Measurements from ENCODE around the gene NEIL3.

The NEIL3 gene

DNA sequence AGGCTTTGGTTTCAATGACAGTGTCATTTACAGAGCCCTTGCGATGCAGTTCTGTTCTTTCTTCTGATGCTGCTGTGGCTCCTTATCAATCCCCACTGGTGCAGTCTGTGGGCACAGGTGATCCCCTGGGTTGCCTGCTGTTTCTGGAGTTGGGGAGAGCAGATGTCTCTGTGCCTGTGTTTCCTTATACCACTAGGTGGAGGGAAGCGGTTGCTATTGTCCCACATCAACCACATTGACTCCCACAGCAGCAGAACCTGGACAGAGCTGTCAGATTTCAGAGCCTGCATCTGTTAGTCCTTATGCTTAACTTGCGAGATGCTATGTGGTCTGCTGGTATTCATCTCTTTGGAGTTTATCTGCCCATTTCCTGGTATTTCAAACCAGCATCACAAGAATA, 57.7 kb downstream of the NEIL3 start:
- DNase-seq (no peak), ATAC-seq (peak; percentile 59)

GRCh38 chr4:177369372-177369771, 59.7 kb downstream of the NEIL3 start:
- ATAC-seq = no peak

GRCh38 chr4:177371461-177371860, 61.8 kb downstream of the NEIL3 start:
- DNase-seq = no peak
- ATAC-seq = no peak

More at GRCh38 chr4:177369372-177369771, 59.7 kb downstream of the NEIL3 start:
- DNase-seq = no peak

- no peak for DNase-seq
- ATAC-seq = no peak
Measured at GRCh38 chr4:177374966-177375365, 65.3 kb downstream of the NEIL3 start.

- no peak for ATAC-seq
- no peak for DNase-seq
Measured at GRCh38 chr4:177375372-177375771, 65.7 kb downstream of the NEIL3 start.

GRCh38 chr4:177376024-177376423, 66.3 kb downstream of the NEIL3 start:
- ATAC-seq (no peak), DNase-seq (no peak)

GRCh38 chr4:177380730-177381287, 71.1 kb downstream of the NEIL3 start:
- no peak for ATAC-seq
- DNase-seq = no peak

- ATAC-seq = peak; percentile 19
- DNase-seq = no peak
Measured at GRCh38 chr4:177381762-177382310, 72.2 kb downstream of the NEIL3 start.

DNA sequence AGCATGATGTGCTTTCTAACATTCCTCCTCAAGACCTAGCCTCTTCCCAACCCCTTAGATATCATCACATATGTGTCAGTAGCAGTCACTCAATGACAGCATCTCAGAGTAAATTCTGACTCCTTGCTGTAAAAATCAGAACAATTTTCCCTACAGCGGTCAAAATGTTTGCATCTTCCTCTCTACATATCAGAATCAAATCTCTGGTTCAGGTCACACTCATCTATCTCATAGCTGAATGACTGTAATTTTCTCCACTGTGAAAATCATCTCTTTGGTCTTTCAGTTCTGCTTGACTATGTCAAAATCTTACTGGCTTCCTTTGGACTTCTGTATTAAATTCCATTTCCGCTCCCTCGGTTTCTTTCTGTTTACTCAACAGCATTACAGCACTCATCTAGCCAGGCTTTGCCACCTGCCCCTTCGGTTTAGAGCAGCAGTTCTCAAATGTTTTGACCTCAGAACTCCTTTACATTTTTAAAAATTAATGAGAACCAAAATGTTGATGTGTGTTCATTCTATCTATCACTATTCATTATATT, 75.3 kb downstream of the NEIL3 start:
- DNase-seq = no peak
- ATAC-seq = no peak

DNA sequence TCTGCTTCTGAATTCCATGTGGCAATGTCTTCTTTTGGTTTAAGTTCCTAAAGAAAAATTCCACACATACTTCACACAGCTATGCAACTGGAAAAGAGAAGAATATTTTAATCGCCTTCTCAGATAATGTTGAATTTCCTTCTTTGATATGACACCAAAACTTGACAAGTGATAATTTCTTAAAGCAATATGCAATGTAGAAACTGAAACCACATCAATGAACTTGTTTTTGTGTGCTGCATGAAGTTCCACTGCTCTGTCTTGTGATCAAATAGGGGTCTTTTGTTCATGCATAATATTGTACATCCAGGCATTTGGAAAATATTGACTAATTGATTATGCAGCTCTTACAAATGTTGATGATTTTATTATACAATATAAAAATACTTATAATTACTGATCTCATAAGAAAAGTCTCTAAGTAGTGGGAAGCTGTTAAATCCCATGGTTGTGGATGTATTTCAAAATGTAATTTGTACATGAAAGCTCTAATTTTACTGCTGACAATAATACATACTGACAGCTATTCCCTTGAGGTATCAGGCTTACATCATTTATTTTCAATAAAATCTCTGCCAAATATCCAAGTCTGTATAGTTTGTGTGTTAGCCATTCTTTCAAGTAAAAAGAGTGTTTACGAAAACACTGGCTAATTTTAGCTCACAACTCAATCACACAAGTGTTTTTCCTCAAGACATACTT, 76.1 kb downstream of the NEIL3 start:
- DNase-seq (no peak), ATAC-seq (no peak)

DNA sequence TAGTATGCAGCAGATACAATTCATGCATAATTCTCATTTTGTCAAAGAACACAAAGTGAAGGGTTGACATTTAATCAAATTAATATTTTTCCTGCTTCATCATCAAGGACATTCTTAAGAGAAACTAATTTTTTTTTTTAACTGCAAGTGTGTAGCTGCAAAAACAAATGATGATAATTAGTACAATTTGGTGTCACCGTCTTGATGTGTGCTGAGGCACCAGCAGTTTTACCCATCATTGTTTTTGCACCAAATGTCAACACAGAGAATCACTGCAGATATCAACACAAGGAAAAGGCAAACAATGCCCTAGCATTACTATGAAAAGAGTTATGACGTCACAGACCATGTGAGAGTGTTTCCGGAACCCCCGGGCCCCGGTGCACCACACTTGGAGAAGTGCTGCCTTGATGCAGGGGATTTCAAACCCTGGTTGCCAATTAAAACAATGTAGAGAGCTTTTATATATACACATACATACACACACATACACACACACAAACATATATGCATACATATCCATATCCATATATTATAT, 76.7 kb downstream of the NEIL3 start:
- ATAC-seq (no peak), DNase-seq (no peak)

GRCh38 chr4:177391287-177391686, 81.6 kb downstream of the NEIL3 start:
- DNase-seq = no peak

GRCh38 chr4:177391953-177392352, 82.3 kb downstream of the NEIL3 start:
- no peak for DNase-seq
- no peak for ATAC-seq

More at GRCh38 chr4:177391287-177391686, 81.6 kb downstream of the NEIL3 start:
- no peak for ATAC-seq

- DNase-seq = peak; percentile 26
- ATAC-seq = peak; percentile 78
Measured at GRCh38 chr4:177393236-177393635, 83.6 kb downstream of the NEIL3 start.

DNA sequence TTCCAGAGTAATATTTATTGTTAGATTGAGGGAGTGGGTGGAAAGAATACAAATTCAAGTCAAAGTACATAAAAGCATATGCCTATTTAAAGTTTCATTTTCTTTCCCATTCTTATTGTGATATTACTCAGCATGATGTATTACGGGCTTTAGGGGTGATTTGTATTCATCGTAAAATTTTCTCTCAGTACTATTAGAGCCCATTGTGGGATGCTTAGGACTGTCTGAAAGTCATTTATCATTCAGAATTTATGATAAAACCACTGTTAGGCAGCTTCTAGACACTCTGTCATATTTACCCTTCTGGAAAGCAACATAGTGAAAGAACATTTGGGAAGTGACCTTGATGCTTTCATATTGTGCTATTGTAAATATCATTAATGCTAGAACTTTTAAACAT, 86.7 kb downstream of the NEIL3 start:
- ATAC-seq = no peak

GRCh38 chr4:177400030-177400429, 90.4 kb downstream of the NEIL3 start:
- no peak for ATAC-seq
- DNase-seq = no peak

More for the DNA sequence above, 86.7 kb downstream of the NEIL3 start:
- DNase-seq = no peak

DNA sequence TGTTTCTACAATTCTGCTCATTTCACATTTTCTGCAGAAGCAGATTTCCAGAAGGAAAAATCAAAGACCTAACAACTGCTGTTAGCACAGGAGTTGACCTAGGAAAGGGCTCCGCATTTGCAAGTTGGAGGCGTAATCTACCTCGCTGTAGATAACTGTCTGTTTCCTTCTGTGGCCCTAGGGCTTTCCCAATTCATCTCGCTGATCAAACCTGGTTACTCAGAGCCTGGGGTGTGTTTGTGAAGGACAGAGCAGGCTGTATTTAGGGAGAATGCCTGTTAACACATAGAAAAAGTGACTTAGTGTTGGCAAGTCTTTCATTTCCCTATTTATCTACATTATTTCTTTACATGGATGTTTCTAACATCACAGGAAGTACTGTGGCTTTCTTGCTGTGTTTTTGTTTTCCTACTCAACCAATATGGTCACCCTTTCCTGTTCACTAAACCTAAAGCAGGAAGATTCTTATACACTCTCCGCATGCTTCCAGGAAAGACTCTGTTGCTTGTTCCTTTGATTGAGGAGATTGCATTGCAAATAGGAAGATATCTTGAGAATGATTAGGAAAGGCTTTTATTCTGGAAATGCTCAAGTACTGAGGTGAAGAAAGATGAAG, 92.1 kb downstream of the NEIL3 start:
- DNase-seq (no peak), ATAC-seq (no peak)

GRCh38 chr4:177403746-177404145, 94.1 kb downstream of the NEIL3 start:
- no peak for ATAC-seq
- DNase-seq = no peak

DNA sequence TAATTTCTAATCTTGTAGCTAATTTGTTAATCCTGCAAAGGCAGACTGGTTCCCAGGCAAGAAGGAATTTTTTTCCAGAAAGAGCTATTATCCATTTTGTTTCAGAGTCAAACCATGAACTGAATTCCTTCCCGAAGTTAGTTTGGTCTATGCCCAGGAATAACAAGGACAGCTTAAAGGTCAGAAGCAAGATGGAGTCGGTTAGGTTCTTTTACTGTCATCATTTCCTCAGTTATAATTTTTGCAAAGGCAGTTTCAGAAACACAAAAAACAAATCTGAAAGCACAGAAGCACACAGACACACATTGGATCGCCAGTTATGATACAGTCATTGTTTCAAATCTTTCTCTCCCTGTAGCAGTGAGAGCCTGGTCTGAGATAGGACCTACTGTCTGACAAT, 94.7 kb downstream of the NEIL3 start:
- ATAC-seq (no peak), DNase-seq (no peak)

DNA sequence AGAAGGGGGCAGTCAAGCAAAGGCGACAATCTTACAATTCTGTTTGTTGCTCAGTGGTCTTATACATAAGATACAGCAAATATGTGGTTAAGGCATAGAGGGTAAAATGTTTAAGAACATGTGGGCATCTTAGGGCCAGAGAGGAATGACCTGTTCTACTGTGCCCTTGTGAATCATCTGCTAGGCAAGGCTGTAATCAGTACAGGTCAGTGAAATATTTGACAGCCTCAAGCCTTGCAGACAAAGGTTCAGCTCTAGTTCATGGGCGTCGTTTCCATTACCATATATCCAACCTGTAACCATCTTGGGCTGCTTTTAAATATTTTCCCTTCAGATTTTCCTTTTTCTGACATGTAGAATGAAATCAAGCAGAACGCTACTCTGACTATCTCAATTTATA, 95.3 kb downstream of the NEIL3 start:
- DNase-seq (no peak), ATAC-seq (no peak)

- DNase-seq = no peak
- no peak for ATAC-seq
Measured at GRCh38 chr4:177405508-177405907, 95.8 kb downstream of the NEIL3 start.

DNA sequence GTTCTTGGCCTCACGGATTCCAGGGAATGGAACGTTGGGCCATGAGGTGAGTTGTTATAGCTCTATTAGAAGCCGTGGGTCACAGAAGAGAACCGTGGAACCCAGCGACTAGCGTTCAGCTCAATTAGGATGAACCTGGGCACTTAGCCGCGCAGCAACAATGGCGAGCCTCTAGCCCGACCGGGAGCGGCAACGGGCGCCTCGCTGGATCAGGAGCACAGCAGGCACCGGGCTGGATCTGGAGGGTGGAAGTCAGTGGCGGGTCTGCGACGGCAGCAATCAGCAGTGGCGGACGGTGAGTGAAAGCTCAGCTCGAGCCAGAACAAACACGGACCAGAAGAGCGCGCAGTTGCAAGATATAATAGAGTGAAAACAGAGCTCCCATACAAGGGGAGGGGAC, 98.3 kb downstream of the NEIL3 start:
- no peak for DNase-seq
- no peak for ATAC-seq

DNA sequence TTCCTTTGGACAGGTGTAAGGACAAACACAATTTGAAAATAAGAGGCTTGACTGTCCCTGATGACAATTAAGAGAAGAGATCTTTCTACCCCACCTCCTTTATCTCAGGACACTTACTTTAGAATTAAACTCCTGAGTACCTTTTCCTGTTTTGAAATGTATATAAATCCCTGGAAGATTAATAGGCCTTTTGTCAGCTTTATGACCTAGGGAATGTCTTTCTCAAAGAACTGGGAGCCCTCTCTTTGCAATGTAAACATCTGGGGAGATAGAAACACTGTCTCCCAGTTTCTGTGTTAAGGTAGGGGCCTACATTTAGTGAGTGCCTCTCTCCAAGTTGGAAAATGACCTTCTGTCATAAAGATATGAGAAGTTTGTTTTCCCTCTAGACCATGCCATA, 100.9 kb downstream of the NEIL3 start:
- no peak for ATAC-seq
- DNase-seq = no peak

Measured in stimulated activated naive CD8-positive, alpha-beta T cell treated with anti-CD3 and anti-CD28 coated beads, Interleukin-15, Interleukin-2, amounts not matched to agents 100 U/mL and 50 U/mL, for 24 hours (primary cell).